H9 (cell line): Measurements from ENCODE around the gene TP73. TPM values are rescaled to one million over a fixed set of nuclear protein-coding genes. Genes with fewer than 3 reads are reported as not detected.
A peak's percentile ranks its signal among the peaks of the same experiment; 100 is the strongest.

Source experiments
- DNase-seq: peaks from one replicate; pipeline ENCODE4 v3.0.0-alpha.2; 2017
- H2AFZ ChIP-seq: one replicate; pipeline ENCODE4 v1.6.1; 2013; ENCODE audit warnings: mild to moderate bottlenecking, low read length, control low read depth, moderate library complexity
- H2AK5ac ChIP-seq: 2 replicates; pipeline ENCODE4 v1.6.1; 2013; ENCODE audit warnings: low read length, control low read depth, mixed read lengths; ENCODE audit not compliant: insufficient read length
- H2BK120ac ChIP-seq: one replicate; pipeline ENCODE4 v1.6.1; 2013; ENCODE audit warnings: low read depth, mild to moderate bottlenecking, low read length, control low read depth, inconsistent platforms; ENCODE audit not compliant: poor library complexity, severe bottlenecking
- H2BK12ac ChIP-seq: 2 replicates; pipeline ENCODE4 v1.6.1; 2013; ENCODE audit warnings: low read length, control low read depth, mixed read lengths, low read depth; ENCODE audit not compliant: insufficient read length
- H2BK15ac ChIP-seq: 2 replicates; pipeline ENCODE4 v1.6.1; 2013; ENCODE audit warnings: low read depth, low read length, control low read depth
- H2BK20ac ChIP-seq: one replicate; pipeline ENCODE4 v1.6.1; 2013; ENCODE audit warnings: low read depth, mild to moderate bottlenecking, low read length, control low read depth, inconsistent platforms; ENCODE audit not compliant: poor library complexity, severe bottlenecking
- H2BK5ac ChIP-seq: 2 replicates; pipeline ENCODE4 v1.6.1; 2013; ENCODE audit warnings: low read length, control low read depth, mixed read lengths; ENCODE audit not compliant: insufficient read length
- H3K14ac ChIP-seq: 2 replicates; pipeline ENCODE4 v1.6.1; 2013; ENCODE audit warnings: low read length, control low read depth; ENCODE audit not compliant: insufficient read depth
- H3K18ac ChIP-seq: 2 replicates; pipeline ENCODE4 v1.6.1; 2013; ENCODE audit warnings: low read depth, mild to moderate bottlenecking, mixed read lengths, low read length, control low read depth; ENCODE audit not compliant: insufficient read length
- H3K23ac ChIP-seq: 2 replicates; pipeline ENCODE4 v1.6.1; 2013; ENCODE audit warnings: low read length, control low read depth, mixed read lengths, low read depth; ENCODE audit not compliant: insufficient read length
- H3K23me2 ChIP-seq: 2 replicates; pipeline ENCODE4 v1.6.1; 2013; ENCODE audit warnings: low read depth, mild to moderate bottlenecking, mixed read lengths, low read length, control low read depth; ENCODE audit not compliant: insufficient read length, poor library complexity, severe bottlenecking
- H3K27ac ChIP-seq: 2 replicates; pipeline ENCODE4 v1.5.1; 2013; ENCODE audit warnings: low read length, control low read depth, mixed read lengths, low read depth; ENCODE audit not compliant: insufficient read length
- H3K27me3 ChIP-seq: 2 replicates; pipeline ENCODE4 v1.6.1; 2013; ENCODE audit warnings: low read length, control low read depth, inconsistent platforms; ENCODE audit not compliant: insufficient read depth
- H3K4ac ChIP-seq: 2 replicates; pipeline ENCODE4 v1.6.1; 2013; ENCODE audit warnings: low read depth, mild to moderate bottlenecking, control low read depth, inconsistent platforms, low read length, moderate library complexity
- H3K4me1 ChIP-seq: 2 replicates; pipeline ENCODE4 v1.6.1; 2013; ENCODE audit warnings: low read length, control low read depth, inconsistent platforms; ENCODE audit not compliant: insufficient read depth
- H3K4me2 ChIP-seq: 2 replicates; pipeline ENCODE4 v1.6.1; 2013; ENCODE audit warnings: low read length, control low read depth, mixed read lengths; ENCODE audit not compliant: insufficient read length, insufficient read depth
- H3K56ac ChIP-seq: 2 replicates; pipeline ENCODE4 v1.6.1; 2013; ENCODE audit warnings: low read depth, mild to moderate bottlenecking, mixed read lengths, low read length, control low read depth; ENCODE audit not compliant: insufficient read length
- H3K79me1 ChIP-seq: 2 replicates; pipeline ENCODE4 v1.6.1; 2013; ENCODE audit warnings: low read depth, mild to moderate bottlenecking, moderate library complexity, low read length, control low read depth, inconsistent platforms; ENCODE audit not compliant: insufficient read depth, poor library complexity, severe bottlenecking
- H3K79me2 ChIP-seq: 2 replicates; pipeline ENCODE4 v1.6.1; 2013; ENCODE audit warnings: low read length, control low read depth, inconsistent platforms; ENCODE audit not compliant: insufficient read depth
- H3K9ac ChIP-seq: 2 replicates; pipeline ENCODE4 v1.6.1; 2013; ENCODE audit warnings: low read length, control low read depth, mixed read lengths; ENCODE audit not compliant: insufficient read length; ENCODE audit errors: extremely low read depth
- H3K9me3 ChIP-seq: one replicate; pipeline ENCODE4 v1.6.1; 2013; ENCODE audit warnings: low read depth, low read length, inconsistent platforms; ENCODE audit not compliant: control insufficient read depth
- H3T11ph ChIP-seq: one replicate; pipeline ENCODE4 v1.6.1; 2013; ENCODE audit warnings: mild to moderate bottlenecking, low read length, control low read depth, inconsistent platforms
- H4K20me1 ChIP-seq: one replicate; pipeline ENCODE4 v1.6.1; 2013; ENCODE audit not compliant: control insufficient read depth, insufficient read length, insufficient read depth
- H4K5ac ChIP-seq: 2 replicates; pipeline ENCODE4 v1.6.1; 2013; ENCODE audit warnings: low read depth, mild to moderate bottlenecking, mixed read lengths, low read length, control low read depth; ENCODE audit not compliant: insufficient read length
- H4K8ac ChIP-seq: replicated peaks from 2 replicates; pipeline ENCODE4 v1.6.1; 2013; ENCODE audit warnings: low read length, control low read depth, mixed read lengths, low read depth; ENCODE audit not compliant: insufficient read length
- H4K91ac ChIP-seq: 2 replicates; pipeline ENCODE4 v1.6.1; 2013; ENCODE audit warnings: low read depth, mild to moderate bottlenecking, moderate library complexity, mixed read lengths, low read length, control low read depth; ENCODE audit not compliant: insufficient read length
- H3K27ac Mint-ChIP-seq, 3 experiments: 2 replicates in 2 of 3; 3 replicates in 1 of 3; pipeline ENCODE4 v1.8.0; 2020 to 2021; ENCODE audit warnings: mixed read lengths in 3 of 3, mild to moderate bottlenecking in 1 of 3, moderate library complexity in 1 of 3
- H3K27me3 Mint-ChIP-seq: 2 replicates; pipeline ENCODE4 v1.8.0; 2021; ENCODE audit warnings: low read depth, mild to moderate bottlenecking, moderate library complexity, mixed read lengths
- H3K36me3 Mint-ChIP-seq, 3 experiments: 2 replicates in 2 of 3; 3 replicates in 1 of 3; pipeline ENCODE4 v1.8.0; 2020 to 2021; ENCODE audit warnings: low read depth in 3 of 3, mixed read lengths in 3 of 3; ENCODE audit not compliant: insufficient read depth in 1 of 3
- H3K4me1 Mint-ChIP-seq, 2 experiments: 2 replicates each; pipeline ENCODE4 v1.8.0; 2020; ENCODE audit warnings: mixed read lengths in 2 of 2
- H3K4me3 Mint-ChIP-seq, 2 experiments: 2 replicates in 1 of 2; 3 replicates in 1 of 2; pipeline ENCODE4 v1.8.0; 2020 to 2021; ENCODE audit warnings: mild to moderate bottlenecking in 2 of 2, mixed read lengths in 2 of 2, moderate library complexity in 1 of 2
- H3K9me3 Mint-ChIP-seq, 2 experiments: 2 replicates in 1 of 2; 3 replicates in 1 of 2; pipeline ENCODE4 v1.8.0; 2020; ENCODE audit warnings: mild to moderate bottlenecking in 2 of 2, mixed read lengths in 2 of 2, moderate library complexity in 1 of 2
- WGBS: extraction: QIAGEN DNeasy Blood & Tissue Kit; methylation state at CpG from one replicate; pipeline ENCODE4 v1.1.7; 2013; ENCODE audit warnings: missing lambda C conversion rate, low lambda C conversion rate, mixed read lengths; ENCODE audit not compliant: insufficient read length; ENCODE audit errors: extremely low coverage; 5-methylcytosine and 5-hydroxymethylcytosine counted together
- total RNA-seq: library from RNA; stranded (reverse); gene quantifications from 2 replicates; pipeline ENCODE4 v1.2.1, GENCODE V29; 2021
- TF ChIP-seq, protein P1 (sequence below): fragments of 200-600 bp; sonication (generic); conservative IDR thresholded peaks from 3 replicates; pipeline ENCODE4 v1.8.0; 2021; ENCODE audit warnings: antibody characterized with exemption, mild to moderate bottlenecking

TP73 gene
- total RNA-seq, 1 experiment from 2014 or later = 4.7 TPM

DNA sequence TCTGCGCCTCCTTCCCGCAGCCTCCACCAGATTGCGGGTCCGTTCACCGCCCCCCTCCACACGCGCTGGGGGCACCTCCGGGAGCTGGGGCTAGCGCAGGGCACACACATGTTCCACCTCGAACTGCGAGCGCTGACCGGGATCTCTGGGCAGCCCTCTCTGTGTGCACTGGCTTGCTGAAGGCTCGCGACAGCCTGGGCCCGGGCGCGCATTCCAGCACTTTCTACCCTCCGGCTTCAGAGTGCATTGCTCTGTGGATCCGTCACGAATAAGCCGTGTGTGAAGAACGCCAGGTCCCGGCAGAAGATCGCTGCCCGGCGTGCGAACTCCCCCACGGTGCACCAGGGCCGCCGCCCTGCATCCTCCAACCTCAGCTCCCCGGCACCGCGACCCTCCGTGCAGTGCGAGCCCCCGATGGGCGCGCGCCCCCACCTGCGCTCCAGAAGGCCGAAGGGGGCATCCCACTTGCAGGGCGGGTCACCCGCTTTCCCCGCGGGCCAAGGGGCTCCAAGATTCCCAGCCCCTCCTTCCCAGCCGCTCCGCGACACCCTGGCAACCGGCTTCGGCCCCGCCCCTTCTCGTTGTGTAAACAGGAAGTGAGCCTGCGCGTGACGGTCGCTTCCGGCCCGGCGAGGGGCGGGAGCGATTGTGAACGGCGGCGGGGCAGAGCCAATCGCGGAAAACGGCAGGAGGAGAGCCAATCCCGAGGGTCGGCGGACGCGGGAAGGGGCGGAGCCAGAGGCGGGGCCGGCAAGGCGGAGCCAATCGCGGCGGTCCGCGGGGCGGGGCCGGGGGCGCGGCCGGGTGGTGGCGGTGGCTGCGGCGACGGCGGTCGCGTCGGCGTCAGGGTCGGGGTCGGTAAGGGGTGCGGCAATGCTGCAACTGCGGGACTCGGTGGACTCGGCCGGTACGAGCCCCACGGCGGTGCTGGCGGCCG lies 27.8 kb upstream of the TP73 start, which contains the start of gene TPRG1L:
Gene TPRG1L (plus strand): TSS at position 816 of the 937 bp plus-strand sequence. CDS start 58 bp downstream, at position 874.
- Histone ChIP-seq H3K23me2 (peaks cover 9% of the 10 kb centered on the region), H4K8ac (no peak within 1 kb of the TSS), H3K9ac (peak within 1 kb of the TSS; percentile 48), H2BK12ac (no peak within 1 kb of the TSS), H4K91ac (no peak within 1 kb of the TSS), H3K79me2 (no peaks in the 10 kb centered on the region), H2BK15ac (no peak within 1 kb of the TSS), H2AFZ (no peak within 1 kb of the TSS), H3K79me1 (no peaks in the 10 kb centered on the region), H2BK20ac (no peak within 1 kb of the TSS), H3K4ac (no peak within 1 kb of the TSS), H2BK120ac (no peak within 1 kb of the TSS), H2BK5ac (no peak within 1 kb of the TSS), H3K56ac (no peak within 1 kb of the TSS), H4K5ac (no peak within 1 kb of the TSS), H3K18ac (no peak within 1 kb of the TSS), H2AK5ac (no peak within 1 kb of the TSS), H3T11ph (no peak within 1 kb of the TSS), H3K23ac (no peak within 1 kb of the TSS), H3K4me1 (no peaks in the 10 kb centered on the region), H3K27me3 (no peaks in the 10 kb centered on the region), H3K14ac (no peak within 1 kb of the TSS; the same call in 1 of the 2 replicates), H4K20me1 (no peaks in the 10 kb centered on the region), H3K4me2 (peak within 1 kb of the TSS; percentile 90), H3K9me3 (no peaks in the 10 kb centered on the region), H3K27ac (no peak within 1 kb of the TSS)
- Mint-ChIP-seq H3K4me1 (peaks cover 11% of the 10 kb centered on the region in 2 experiments), H3K36me3 (peaks cover 3 to 21% (median 21%) of the 10 kb centered on the region in 3 experiments; a peak in 5 of 7 replicates), H3K4me3 (peak within 1 kb of the TSS; percentile 87 to 92), H3K9me3 (no peaks in the 10 kb centered on the region), H3K27ac (peak within 1 kb of the TSS in 1 of 3 experiments; percentile 85; a peak in 1 of 7 replicates), H3K27me3 (peaks cover 20% of the 10 kb centered on the region)
- TF ChIP-seq, protein P1, sequence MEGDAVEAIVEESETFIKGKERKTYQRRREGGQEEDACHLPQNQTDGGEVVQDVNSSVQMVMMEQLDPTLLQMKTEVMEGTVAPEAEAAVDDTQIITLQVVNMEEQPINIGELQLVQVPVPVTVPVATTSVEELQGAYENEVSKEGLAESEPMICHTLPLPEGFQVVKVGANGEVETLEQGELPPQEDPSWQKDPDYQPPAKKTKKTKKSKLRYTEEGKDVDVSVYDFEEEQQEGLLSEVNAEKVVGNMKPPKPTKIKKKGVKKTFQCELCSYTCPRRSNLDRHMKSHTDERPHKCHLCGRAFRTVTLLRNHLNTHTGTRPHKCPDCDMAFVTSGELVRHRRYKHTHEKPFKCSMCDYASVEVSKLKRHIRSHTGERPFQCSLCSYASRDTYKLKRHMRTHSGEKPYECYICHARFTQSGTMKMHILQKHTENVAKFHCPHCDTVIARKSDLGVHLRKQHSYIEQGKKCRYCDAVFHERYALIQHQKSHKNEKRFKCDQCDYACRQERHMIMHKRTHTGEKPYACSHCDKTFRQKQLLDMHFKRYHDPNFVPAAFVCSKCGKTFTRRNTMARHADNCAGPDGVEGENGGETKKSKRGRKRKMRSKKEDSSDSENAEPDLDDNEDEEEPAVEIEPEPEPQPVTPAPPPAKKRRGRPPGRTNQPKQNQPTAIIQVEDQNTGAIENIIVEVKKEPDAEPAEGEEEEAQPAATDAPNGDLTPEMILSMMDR = no peak
- no CpG with 5 or more reads among the region's 108 CpGs for WGBS
- peak; percentile 98 for DNase-seq
